DMS114 treated with DMSO at 0.1 percent for 48 hours (cell line): ENCODE data around the gene CARD14.

Experiments
- DNase-seq: peaks from one replicate; lab custom pipeline; 2025; ENCODE audit not compliant: unreplicated experiment; lab: John Stamatoyannopoulos, UW

Gene CARD14

GRCh38 chr17:80169784-80170500 is at the start of gene CARD14:
Gene CARD14 (plus strand): TSS chr17:80170030. CDS start chr17:80181439, 11,409 bp downstream.
- no peak for DNase-seq

- DNase-seq: no peak
Observed at GRCh38 chr17:80122026-80122575, 47.7 kb upstream of the CARD14 start.

GRCh38 chr17:80122926-80123505 is 46.8 kb upstream of the CARD14 start:
- no peak for DNase-seq

GRCh38 chr17:80123791-80124190 is 46.0 kb upstream of the CARD14 start:
- no peak for DNase-seq

DNA sequence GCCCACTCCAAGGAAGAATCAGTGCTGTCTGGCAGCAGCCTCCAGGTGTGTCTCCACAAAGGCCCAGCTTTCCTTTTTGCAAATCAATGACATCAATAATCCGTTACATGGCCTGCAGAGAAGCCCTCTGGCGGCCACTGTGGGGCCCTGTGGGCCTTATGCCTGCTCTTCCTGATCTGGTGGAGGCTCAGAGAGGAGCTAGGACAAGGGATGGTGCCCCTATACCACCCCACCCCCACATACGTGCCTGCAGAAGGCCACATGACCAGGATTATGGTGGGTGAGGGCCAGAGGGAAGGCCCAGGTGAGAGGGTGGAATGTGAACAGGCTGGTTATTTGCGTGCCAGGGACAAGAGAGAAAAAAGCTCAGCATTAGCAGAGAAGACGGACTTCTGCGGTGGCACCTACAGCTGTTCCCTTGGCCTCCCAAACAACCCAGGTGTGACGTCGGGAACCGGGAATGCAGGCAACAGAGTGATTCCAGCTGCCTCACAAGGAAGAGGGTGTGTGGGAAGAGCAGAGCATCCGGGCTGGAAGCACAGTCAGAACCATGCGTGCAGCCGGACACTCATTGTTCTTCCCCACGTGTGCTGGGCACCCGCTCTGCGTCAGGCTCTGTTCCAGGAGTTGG is 45.4 kb upstream of the CARD14 start:
- no peak for DNase-seq

- DNase-seq: no peak
Observed at GRCh38 chr17:80125656-80126448, 44.0 kb upstream of the CARD14 start.

DNA sequence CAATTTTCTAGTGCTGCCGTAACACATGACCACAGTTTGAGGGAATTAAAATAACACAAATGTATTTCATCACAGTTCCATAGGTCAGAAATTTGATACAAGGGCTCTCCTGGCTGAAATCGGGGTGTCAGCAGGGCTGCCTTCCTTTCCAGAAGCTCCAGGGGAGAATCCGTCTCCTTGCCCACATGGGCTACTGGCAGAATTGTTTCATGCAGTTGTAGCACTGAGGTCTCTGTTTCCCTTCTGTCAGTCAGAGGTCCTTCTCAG is 43.4 kb upstream of the CARD14 start:
- DNase-seq: no peak

- DNase-seq: no peak
Observed at GRCh38 chr17:80129006-80129565, 40.7 kb upstream of the CARD14 start.

GRCh38 chr17:80130992-80131391 is 38.8 kb upstream of the CARD14 start:
- DNase-seq: no peak

DNA sequence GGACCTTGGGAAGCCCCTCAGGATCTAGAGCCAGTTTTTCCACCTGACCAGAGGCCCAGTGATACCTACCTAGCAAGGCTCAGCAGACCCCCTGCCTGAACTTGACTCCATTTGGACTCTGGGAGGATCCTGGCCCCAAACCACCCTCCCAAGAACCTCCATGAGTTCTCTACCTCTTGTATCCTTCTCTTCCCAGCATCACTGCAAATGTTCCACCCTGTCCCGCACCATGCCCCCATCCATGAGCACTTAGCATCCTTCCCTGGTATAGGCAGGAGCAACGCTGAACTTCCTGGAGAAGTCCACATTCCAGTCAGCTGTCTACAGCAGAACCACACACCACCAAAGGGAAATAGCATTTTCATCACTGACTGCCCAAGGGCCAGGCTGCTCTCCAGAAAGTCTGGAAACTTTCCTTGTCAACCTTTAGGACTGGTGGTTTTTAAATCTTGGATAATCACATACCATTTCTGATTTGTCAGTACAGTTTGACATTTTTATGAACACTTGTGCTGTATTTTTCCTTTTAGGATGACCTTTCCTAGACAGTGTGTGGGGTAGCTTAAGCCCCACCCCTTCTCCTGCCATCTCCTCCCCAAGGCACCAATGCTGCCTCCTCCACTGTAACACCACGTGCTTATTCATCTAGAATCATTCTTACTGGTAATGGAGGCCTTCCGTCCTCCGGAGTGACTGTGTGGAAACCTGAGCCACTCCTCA is 36.8 kb upstream of the CARD14 start:
- DNase-seq: no peak

DNA sequence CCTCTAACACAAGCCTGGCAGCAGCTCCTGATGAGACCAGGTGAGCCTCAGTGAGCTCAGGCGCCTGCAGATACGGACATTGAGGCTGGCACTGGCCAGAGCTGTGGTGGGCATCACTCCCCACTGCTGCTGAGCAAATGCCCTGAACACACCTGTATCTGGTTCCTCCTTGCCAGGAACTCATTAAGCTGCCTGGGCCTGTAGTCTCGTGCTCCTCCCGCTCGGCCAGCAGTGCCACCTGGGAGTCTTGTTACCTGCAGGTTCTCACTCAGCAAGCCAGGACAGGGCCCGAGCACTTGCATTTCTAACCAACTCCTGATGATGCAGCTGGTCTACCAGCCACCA is 36.2 kb upstream of the CARD14 start:
- no peak for DNase-seq

DNA sequence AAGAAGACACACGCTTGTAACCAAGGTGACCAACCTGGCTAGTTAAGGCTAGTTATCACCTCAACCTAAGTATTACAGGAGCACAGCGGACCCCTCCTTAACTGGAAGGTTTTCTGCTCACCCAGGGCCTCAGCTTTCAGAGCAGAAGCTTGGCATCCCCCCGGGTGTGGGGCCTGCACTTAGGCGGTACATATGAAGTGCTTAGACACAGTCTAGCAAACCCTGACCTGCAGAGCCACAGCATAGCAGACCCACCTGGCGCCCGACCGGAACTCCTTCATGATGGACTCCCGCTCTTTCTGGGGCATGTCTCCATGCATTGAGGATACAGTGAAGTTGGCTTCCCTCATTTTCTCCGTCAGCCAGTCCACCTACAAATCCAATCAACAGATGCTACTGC is 32.7 kb upstream of the CARD14 start:
- no peak for DNase-seq

DNA sequence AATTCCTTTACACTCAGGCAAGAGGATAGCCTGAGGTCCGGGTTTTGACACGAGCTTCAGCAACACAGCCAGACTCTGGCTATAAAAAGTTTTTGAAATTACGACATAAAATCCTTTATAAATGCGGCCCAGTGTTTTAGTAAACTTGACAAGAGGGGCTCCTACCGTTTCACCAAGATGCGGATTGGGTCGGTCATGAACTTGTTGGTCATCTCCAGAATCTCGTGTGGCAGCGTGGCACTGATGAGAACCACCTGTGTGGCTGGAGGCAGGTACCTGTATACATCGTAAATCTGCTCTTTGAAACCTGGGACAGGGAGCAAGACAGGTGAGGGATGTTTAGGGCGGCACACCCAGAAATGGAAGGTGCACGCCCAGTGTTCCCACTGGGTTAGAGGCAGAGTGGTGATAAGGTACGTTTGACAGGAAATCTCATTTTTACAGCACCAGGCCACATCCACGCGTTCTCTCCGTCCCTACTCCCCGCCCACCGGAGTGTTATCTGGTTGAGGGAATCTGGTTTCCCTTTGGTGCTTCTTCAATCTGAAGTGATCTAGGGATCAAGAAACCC is 30.9 kb upstream of the CARD14 start:
- DNase-seq: no peak

GRCh38 chr17:80141463-80142165 is 28.2 kb upstream of the CARD14 start:
- no peak for DNase-seq

DNA sequence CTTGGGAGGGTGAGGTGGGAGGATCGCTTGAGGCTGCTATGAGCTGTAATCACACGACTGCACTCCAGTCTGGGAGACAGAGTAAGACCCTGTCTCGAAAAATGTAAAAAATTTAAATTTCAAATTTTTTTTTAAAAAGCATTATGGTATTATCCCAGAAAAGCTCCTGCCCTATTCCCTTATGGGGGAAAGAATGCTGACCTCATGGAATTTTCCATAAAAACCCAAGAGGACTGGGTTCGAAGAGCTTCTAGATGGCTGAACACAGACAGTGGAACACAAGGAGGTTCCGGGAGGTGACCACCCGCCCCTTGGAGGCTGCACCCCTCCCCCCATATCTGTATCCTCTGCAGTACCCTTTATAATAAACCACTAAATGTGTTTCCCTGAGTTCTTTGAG is 26.9 kb upstream of the CARD14 start:
- no peak for DNase-seq

DNA sequence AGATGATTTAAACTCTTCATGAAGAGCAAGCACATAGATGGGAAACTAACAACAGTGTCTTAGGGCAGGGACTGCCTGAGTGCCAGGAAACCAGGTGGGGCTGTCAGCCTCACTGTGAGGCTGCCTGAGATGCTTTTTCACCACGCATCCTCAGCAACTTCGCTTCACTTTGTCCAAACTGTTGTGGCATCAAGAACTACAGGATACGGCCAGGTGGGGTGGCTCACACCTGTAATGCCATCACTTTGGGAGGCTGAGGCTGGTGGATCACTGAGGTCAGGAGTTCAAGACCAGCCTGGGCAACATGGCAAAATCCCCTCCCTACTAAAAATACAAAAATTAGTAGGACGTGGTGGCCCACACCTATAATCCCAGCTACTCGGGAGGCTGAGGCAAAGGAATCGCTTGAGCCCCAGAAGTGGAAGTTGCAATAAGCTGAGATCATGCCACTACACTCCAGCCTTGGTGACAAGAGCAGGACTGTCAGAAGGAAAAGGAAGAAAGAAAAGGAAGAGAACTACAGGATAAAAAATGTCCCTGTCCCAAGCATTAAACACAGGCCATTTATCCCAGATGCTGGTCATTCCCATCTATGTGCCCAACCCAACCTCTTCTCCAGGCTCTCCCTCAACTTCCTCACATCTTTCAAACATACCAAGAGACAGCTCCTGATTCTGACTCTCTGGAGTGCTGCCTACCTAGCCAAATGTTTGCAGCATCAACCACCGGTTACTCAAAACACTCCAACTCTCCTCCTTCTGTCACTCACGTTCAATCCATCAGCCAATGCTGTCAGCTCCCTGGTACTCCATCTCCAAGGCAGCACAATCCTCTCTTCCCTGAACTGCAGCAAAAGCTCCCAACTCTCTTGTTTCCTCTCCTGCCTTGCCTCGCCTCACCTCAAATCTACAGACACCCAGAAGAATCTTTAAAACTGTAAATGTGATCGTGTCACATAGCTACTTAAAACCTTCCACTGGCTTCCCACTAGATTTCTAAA is 24.5 kb upstream of the CARD14 start:
- no peak for DNase-seq

DNA sequence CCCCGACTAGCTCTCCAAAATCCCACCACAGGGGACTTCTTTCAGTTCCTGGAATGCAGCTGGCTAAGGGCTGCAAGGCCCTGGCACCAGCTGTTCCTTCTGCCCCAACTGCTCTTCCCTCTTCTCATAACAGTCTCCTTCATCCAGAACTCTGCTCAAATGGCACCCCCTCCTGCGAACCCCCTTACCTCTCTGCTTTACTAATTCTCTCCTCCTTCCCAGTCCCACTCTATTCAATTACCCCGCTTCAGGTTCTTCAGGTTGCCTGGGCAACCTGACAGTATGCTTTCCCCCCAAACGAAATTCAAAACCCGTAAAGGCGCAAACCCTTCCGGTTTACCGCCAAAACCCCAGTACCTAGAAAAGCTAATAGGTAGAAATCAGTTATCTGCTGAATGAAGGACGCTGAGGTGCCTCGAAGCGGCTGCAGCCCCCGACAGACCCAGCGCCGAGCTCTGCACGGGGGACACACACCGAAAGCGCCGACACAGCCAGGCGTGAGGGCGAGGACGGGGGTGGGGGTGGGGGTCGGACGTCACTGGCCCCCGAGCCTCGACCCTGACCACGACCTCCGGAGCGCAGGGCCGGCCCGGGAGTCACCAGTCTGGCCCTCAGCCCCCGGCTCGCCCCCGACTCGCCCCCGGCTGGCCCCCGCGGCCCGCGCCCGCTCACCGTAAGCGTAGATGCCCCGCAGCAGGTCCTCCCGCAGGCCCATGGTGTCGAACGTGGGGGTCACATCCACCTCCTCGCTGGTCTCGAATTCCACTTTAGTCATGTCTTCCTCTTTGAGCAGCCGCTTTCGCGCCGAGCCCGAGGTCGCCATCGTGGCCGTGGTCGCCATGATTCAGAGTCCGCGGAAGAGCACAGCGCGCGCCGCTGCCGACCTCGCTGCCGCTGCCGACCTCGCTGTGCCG is 23.5 kb upstream of the CARD14 start:
- no peak for DNase-seq
